Ectodermal cell (in vitro differentiated cells): ENCODE measurements around the gene CFP.
A peak's percentile ranks its signal among the peaks of the same experiment; 100 is the strongest.

ENCODE experiments used
- H3K27ac ChIP-seq: 2 replicates; pipeline ENCODE4 v1.7.0; 2013; ENCODE audit warnings: mild to moderate bottlenecking, low read depth, low read length; ENCODE audit not compliant: insufficient read depth, poor library complexity, severe bottlenecking
- H3K27me3 ChIP-seq: 2 replicates; pipeline ENCODE4 v1.7.0; 2013; ENCODE audit warnings: mild to moderate bottlenecking, low read length; ENCODE audit not compliant: insufficient read depth, control insufficient read depth, poor library complexity, severe bottlenecking
- H3K36me3 ChIP-seq: one replicate; pipeline ENCODE4 v1.7.0; 2013; ENCODE audit warnings: low read length; ENCODE audit not compliant: control insufficient read depth, insufficient read depth
- H3K4me1 ChIP-seq: one replicate; pipeline ENCODE4 v1.7.0; 2013; ENCODE audit warnings: low read length; ENCODE audit not compliant: control insufficient read depth, insufficient read depth
- H3K4me3 ChIP-seq: 2 replicates; pipeline ENCODE4 v1.7.0; 2013; ENCODE audit warnings: low read depth, low read length, control low read depth; ENCODE audit not compliant: insufficient read depth
- H3K9me3 ChIP-seq: 2 replicates; pipeline ENCODE4 v1.7.0; 2013; ENCODE audit warnings: mild to moderate bottlenecking, low read length, moderate library complexity; ENCODE audit not compliant: control insufficient read depth
- WGBS, 2 experiments: methylation state at CpG; one replicate each; pipeline ENCODE4 v1.1.7; 2013; ENCODE audit warnings: missing lambda C conversion rate in 2 of 2; 5-methylcytosine and 5-hydroxymethylcytosine counted together

Gene CFP

DNA sequence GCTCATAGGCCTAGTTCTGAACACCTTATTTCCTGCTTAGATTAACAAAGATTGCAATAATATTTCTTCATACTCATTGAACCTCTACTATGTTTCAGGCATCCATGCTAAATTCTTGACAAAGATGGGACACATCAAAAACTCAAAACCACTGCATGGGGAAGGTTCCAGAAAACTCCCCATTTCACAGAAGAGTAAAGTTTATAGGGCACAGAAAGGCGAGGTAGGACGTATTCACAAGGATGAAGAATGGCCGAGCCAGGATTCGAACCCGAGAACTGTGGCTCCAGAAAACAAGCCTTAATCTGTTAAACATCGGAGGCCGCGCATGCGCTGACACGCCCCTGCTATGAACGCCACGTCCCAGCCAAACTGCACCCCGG is 28.6 kb upstream of the CFP start:
- Histone ChIP-seq H3K4me1 (no peaks in the 10 kb centered on the region), H3K4me3 (peak overlapping the region; percentile 60), H3K9me3 (no peaks in the 10 kb centered on the region), H3K27me3 (no peaks in the 10 kb centered on the region), H3K36me3 (peaks cover 5% of the 10 kb centered on the region), H3K27ac (peak overlapping the region; percentile 69)
- WGBS, 2 experiments, result 4 to 10% methylated on average over 13 of the region's 13 CpGs

DNA sequence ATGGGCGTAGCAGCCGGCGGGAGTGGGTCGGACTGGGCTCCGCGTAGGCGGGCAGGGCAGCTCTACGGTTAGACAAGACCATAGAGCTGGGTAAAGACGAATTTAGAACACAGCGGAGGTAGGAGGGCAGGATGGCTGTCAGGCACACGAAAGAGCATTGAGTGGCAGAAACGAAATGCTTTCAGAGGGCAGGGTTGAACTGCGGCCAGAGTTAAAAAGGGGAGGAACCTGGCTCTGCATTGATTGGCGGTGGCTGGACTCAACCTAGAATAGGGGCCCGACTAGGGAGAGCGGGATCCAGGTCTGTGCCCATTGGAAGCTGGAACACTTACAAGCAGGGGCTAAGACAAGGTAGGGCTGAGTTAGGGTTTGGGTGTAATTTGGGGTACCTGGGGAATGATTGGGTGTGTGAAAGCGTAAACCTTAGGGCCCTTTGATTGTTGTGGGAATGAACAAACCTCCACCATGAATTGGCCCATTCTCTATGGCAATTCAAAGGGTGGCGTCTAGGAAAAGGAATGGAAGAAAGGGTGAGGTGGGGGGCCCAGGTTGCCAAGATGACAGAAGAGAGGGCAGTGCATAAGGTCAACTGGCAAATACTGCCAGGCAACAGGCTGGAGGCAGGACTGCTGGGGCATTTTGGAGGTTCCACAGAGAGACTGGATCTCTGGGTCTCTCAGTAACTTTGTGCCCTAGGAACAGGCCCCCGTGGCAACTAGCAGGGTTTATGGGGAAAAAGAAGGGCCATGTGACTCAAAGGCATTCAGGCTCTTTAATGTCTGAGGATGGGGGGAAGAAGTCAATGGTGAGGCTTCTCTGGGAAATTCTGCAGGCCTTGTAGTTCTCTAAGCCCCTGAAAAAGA is 21.5 kb upstream of the CFP start:
- no peaks in the 10 kb centered on the region for H3K27me3 ChIP-seq
- peaks cover 5% of the 10 kb centered on the region for H3K36me3 ChIP-seq
- no peak overlapping the region for H3K27ac ChIP-seq
- peak overlapping the region; percentile 31 for H3K4me3 ChIP-seq
- H3K4me1 ChIP-seq, result peaks cover 5% of the 10 kb centered on the region
- 17% methylated on average over 19 of the region's 19 CpGs for WGBS, 2 experiments
- no peaks in the 10 kb centered on the region for H3K9me3 ChIP-seq

DNA sequence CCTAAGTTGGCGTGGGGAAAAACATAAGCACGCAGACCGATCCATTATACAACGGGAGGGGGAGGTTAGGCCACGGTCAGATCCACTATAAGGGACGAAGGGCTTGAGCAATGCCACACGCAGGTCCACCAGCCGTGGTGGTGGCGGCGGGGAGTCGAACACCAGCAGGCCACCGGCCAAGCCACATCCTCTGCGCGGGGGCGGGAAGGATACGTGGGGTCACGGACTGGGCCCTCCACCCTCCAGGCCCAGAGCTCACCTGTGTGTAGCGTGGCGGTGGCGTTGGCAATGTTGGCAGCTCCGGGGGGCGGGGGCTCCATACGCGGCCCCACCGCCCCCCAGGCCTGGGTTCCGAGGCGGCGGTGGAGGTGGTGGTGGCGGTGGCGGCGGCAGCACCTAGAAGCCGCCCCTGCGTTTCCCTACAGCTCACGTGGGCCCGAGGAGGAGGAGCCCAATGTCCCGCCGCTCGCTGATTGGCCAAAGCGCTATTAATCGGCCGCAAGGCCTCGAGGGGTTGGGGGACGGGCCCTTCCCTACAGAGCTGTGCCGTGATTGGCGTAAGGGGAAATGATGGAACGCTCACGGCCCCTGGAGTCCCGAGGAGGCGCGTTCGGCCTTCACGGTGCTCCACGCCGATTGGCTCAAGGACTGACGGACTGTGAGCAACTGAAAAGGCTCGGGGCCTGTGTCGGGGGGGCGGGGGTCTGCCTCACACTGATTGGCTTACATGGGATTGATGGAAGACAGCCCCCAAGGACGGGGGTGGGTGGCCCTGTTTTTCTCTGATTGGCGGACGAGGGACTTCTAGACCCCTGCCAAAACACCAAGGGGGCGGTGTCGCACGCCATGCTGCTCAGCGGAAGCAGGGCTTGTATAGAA is 20.7 kb upstream of the CFP start, which contains the start of gene ELK1:
Gene ELK1, minus strand, starts transcription at position 400 of the 879 bp plus-strand sequence. CDS start 9,122 bp downstream, outside the sequence.
- peaks cover 5% of the 10 kb centered on the region for H3K36me3 ChIP-seq

DNA sequence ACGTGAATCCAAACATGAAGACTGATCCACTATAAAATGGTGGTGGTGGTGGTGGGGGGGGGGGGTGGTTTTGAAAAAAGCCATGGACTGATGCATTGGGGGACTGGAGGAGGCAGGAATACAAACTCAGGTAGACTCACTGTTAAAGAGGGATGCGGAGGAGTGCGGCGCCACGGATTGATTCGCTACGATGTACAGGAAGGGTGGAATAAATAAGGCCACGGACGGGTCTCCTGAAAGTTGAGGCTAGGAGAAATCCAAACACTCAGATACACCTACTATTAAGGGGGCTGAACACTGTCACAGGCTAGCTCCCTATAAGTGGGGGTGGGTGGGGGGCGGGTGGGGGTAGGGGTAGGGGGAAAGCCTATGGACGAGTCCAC is 20.0 kb upstream of the CFP start:
- H3K27ac ChIP-seq, result no peak overlapping the region
- H3K27me3 ChIP-seq, result no peaks in the 10 kb centered on the region
- WGBS, 2 experiments, result 2 to 5% methylated on average over 8 to 9 of the region's 11 CpGs
- peak overlapping the region; percentile 81 for H3K4me3 ChIP-seq
- H3K36me3 ChIP-seq, result peaks cover 5% of the 10 kb centered on the region
- H3K9me3 ChIP-seq, result no peaks in the 10 kb centered on the region
- peaks cover 5% of the 10 kb centered on the region for H3K4me1 ChIP-seq

More for the DNA sequence above, 20.7 kb upstream of the CFP start, which contains the start of gene ELK1:
- Histone ChIP-seq H3K27me3 (no peaks in the 10 kb centered on the region), H3K4me1 (peaks cover 5% of the 10 kb centered on the region), H3K9me3 (no peaks in the 10 kb centered on the region), H3K27ac (no peak within 1 kb of the TSS), H3K4me3 (peak within 1 kb of the TSS; percentile 81)
- 0% methylated on average over 65 of the region's 65 CpGs for WGBS, 2 experiments

DNA sequence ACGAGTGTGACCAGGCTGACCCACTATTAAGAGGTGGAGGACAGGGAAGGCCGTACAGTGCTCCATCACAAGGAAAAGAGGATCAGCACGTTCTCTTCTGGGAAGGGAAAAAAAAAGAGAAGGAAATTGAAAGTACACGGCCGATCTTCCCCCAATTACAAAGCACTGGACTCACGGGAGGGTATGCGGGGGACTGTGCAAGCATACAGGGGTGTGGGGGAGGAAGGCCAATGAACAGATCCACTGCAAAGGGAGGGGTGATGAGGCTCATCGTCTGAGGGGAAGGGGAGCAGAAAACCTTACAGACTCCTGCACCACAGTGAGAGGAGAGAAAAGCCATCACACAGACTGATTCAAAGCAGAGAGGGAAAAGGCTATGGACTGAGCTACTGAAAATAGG is 19.5 kb upstream of the CFP start:
- H3K36me3 ChIP-seq, result peaks cover 5% of the 10 kb centered on the region
- no peaks in the 10 kb centered on the region for H3K27me3 ChIP-seq
- peaks cover 5% of the 10 kb centered on the region for H3K4me1 ChIP-seq
- peak overlapping the region; percentile 22 for H3K4me3 ChIP-seq
- no peak overlapping the region for H3K27ac ChIP-seq
- H3K9me3 ChIP-seq, result no peaks in the 10 kb centered on the region
- WGBS, 2 experiments, result 68 to 73% methylated on average over 6 to 8 of the region's 8 CpGs

DNA sequence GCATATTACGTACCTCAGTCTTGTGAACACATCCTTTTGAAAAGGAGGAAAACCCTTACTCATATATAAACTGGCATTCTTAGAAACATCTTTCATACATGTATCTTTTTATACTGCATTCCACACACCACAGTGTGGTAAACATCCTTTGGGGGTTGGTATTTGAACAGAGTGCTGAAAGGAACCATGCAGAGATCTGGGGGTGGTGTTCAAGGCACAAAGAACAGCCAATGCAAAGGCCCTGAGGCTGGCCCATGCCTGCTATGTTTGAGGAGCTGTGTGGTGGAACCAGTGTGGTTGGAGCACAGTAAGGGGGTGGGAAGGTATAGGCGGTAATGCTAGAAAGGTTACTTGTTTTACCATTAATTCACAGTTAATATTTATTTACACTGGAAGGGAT is 18.6 kb upstream of the CFP start:
- Histone ChIP-seq H3K4me1 (peaks cover 5% of the 10 kb centered on the region), H3K36me3 (no peaks in the 10 kb centered on the region), H3K27me3 (no peaks in the 10 kb centered on the region), H3K9me3 (no peaks in the 10 kb centered on the region), H3K27ac (no peak overlapping the region), H3K4me3 (no peak overlapping the region)
- 88 to 93% methylated on average over 1 of the region's 2 CpGs for WGBS, 2 experiments

DNA sequence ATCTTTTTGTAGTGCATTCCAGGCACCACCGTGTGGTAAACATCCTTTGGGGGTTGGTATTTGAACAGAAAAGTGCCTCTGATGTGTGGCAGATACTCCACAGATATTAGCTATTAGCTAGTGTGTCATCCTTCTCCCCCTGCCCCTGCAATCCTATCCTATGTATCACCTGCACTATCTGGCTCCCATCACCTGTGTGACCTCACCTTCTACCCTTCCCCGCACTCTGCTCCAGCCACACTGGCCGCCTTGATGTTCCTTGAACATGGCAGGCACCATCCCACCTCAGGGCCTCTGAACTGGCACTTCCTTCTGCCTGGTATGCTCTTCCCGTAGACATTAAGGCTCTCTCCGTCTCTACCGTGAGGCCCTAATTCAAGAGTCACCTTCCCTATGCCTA is 16.9 kb upstream of the CFP start:
- 92 to 94% methylated on average over 5 to 6 of the region's 6 CpGs for WGBS, 2 experiments
- Histone ChIP-seq H3K27ac (no peak overlapping the region), H3K9me3 (no peaks in the 10 kb centered on the region), H3K4me1 (peaks cover 5% of the 10 kb centered on the region), H3K4me3 (no peak overlapping the region), H3K36me3 (no peaks in the 10 kb centered on the region), H3K27me3 (no peaks in the 10 kb centered on the region)

DNA sequence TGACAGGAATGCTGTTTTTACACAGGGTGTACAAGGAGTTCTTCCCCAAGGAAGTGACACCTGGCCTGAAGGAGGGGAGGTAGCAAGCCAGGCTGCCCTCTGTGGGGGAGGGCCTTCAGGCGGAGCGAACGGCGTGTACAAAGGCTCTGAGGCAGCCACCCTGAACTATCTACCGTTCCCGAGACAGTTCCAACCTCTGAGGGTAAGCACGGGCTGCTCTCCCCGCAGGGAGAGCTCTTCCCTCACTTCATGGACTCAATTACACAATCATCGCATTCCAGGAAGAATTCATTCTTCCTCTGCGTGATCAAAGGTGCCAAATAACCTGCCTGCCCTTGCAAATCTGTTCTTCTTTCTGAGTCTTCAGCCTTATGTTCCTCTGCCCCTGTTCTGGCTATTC is 15.8 kb upstream of the CFP start:
- Histone ChIP-seq H3K36me3 (peaks cover 8% of the 10 kb centered on the region), H3K9me3 (no peaks in the 10 kb centered on the region), H3K27me3 (no peaks in the 10 kb centered on the region), H3K4me3 (no peak overlapping the region), H3K27ac (no peak overlapping the region), H3K4me1 (peaks cover 5% of the 10 kb centered on the region)
- 88 to 93% methylated on average over 10 of the region's 10 CpGs for WGBS, 2 experiments

DNA sequence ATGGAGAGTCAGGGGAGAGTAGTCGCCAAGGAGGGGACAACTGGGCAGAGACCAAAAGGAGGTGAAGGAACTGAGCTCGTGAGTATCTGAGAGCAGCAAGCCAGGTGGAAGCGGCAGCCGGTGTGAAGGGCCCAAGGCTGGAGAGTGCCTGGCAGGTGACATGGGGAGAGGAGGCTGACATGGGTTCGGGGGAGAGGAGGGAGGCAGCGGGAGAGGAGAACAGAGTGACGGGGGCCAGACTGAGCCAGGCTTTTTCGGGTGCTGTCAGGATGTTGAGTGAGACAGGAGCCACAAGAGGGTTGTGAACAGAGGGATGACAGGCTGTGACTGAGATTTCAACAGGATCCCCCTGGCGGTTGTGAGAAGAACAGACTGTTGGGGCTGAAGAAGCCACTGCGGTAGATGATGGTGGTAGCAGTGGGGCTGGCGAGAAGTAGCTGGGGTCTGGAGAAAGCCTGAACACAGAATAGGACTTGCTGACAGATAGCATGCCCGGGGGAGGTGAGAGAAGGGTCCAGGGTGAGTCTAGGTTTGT is 14.9 kb upstream of the CFP start:
- no peak overlapping the region for H3K4me3 ChIP-seq
- H3K9me3 ChIP-seq, result no peaks in the 10 kb centered on the region
- H3K4me1 ChIP-seq, result peaks cover 5% of the 10 kb centered on the region
- no peaks in the 10 kb centered on the region for H3K27me3 ChIP-seq
- 67 to 70% methylated on average over 12 of the region's 12 CpGs for WGBS, 2 experiments
- H3K27ac ChIP-seq, result no peak overlapping the region
- H3K36me3 ChIP-seq, result peaks cover 12% of the 10 kb centered on the region

DNA sequence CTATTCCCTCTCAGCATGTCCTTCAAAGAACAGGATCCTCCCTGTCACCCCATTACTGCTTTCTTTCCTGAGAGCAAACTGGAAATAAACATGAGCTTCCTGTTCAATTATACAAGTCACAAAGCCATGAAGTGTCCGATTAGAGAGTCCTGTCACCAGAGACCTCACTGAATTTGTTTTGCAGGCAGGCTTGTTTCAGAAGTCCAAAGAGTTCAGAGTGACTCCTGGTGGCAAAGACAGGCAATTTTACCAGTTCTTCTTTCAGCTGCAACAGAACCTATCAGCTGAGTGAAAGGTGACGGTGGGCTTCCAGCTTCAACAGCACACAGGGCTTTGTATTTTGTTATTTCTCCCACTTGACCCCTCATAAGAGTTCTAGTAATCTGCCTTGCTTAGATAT is 14.2 kb upstream of the CFP start:
- no peak overlapping the region for H3K4me3 ChIP-seq
- WGBS, 2 experiments, result 60 to 87% methylated on average over 2 of the region's 2 CpGs
- H3K27ac ChIP-seq, result no peak overlapping the region
- H3K36me3 ChIP-seq, result peaks cover 19% of the 10 kb centered on the region
- H3K9me3 ChIP-seq, result no peaks in the 10 kb centered on the region
- H3K27me3 ChIP-seq, result no peaks in the 10 kb centered on the region
- no peaks in the 10 kb centered on the region for H3K4me1 ChIP-seq
